AG04450 (cell line): ENCODE data around the gene UBR3. TPM values are rescaled to one million over a fixed set of nuclear protein-coding genes. Genes with fewer than 3 reads are reported as not detected.

Experiments used
- CTCF ChIA-PET: fragments of 300-600, 350-600 bp; formaldehyde crosslinking; extraction: SDS; loops from one replicate; lab custom pipeline; 2022; ENCODE audit warnings: antibody characterized with exemption, inconsistent platforms; lab: Charles Lee
- POLR2A ChIA-PET: fragments of 350-600 bp; formaldehyde crosslinking; extraction: SDS; loops from one replicate; lab custom pipeline; 2021; ENCODE audit warnings: antibody characterized with exemption, inconsistent platforms; lab: Yijun Ruan, JAX
- DNase-seq: peaks from one replicate; pipeline ENCODE4 v3.0.0-alpha.2; 2011; ENCODE audit warnings: low read depth, low spot score
- H3K27ac ChIP-seq: one replicate; pipeline ENCODE4 v1.5.1; 2012; ENCODE audit warnings: low read depth, low read length, control low read depth
- H3K27me3 ChIP-seq: one replicate; pipeline ENCODE4 v1.6.0; 2012; ENCODE audit warnings: low read length; ENCODE audit not compliant: control insufficient read depth, insufficient read depth
- H3K4me3 ChIP-seq: 2 replicates; pipeline ENCODE4 v1.5.1; 2011; ENCODE audit warnings: mild to moderate bottlenecking, low read depth, low read length, control low read depth
- H3K9me3 ChIP-seq: 2 replicates; pipeline ENCODE4 v1.5.1; 2012; ENCODE audit warnings: low read length; ENCODE audit not compliant: control insufficient read depth, insufficient read depth
- CTCF ChIP-seq: IDR thresholded peaks from 2 replicates; pipeline ENCODE4 v1.5.1; 2011; ENCODE audit warnings: low read depth, low read length, control low read depth, inconsistent platforms
- polyA minus RNA-seq: library from RNA; depleted of rRNA, polyadenylated mRNA; stranded (reverse); fragments of >200 nt; gene quantifications from 2 replicates; pipeline ENCODE4 v1.2.3, GENCODE V29; 2011; rRNA and poly(A)+ RNA removed
- polyA plus RNA-seq: library from polyadenylated mRNA; depleted of rRNA; stranded (reverse); fragments of >200 nt; gene quantifications from 2 replicates; pipeline ENCODE4 v1.2.3, GENCODE V29; 2011; rRNA removed

Gene UBR3
- polyA plus RNA-seq (15.7 and 20.3 TPM in 2 replicates), polyA minus RNA-seq (19.6 and 45.9 TPM in 2 replicates)

- ChIA-PET POLR2A (interaction anchor here (0.6 to 1.6 kb wide), 11 partner anchors 19 to 1072 kb away, joined by 3 to 6 read pairs (median 3); partner anchors contain the start of genes CFAP210, PHOSPHO2 and SSB), CTCF (interaction anchor here (0.6 to 4.0 kb wide), 10 partner anchors 11 to 243 kb away, joined by 3 to 27 read pairs (median 4); no protein-coding TSS in a partner anchor)
- Histone ChIP-seq H3K4me3 (peak within 1 kb of the TSS; percentile 92), H3K9me3 (no peaks in the 10 kb centered on the region), H3K27ac (peak within 1 kb of the TSS; percentile 47), H3K27me3 (no peaks in the 10 kb centered on the region)
- TF ChIP-seq CTCF: peak; percentile 19; the same call in 1 of the 2 replicates
- peak; percentile 86 for DNase-seq
Observed at GRCh38 chr2:169827272-169828140, at the start of gene UBR3. Gene UBR3 (plus strand): TSS chr2:169827454. CDS start chr2:169827508, 54 bp downstream.

- DNase-seq: no peak
- ChIA-PET POLR2A (no interaction called here), CTCF (interaction anchor here (3.8 kb wide), 1 partner anchor 12 kb away, joined by 15 read pairs; no protein-coding TSS in a partner anchor)
- Histone ChIP-seq H3K4me3 (no peak overlapping the region), H3K27ac (no peak overlapping the region), H3K27me3 (no peaks in the 10 kb centered on the region), H3K9me3 (no peaks in the 10 kb centered on the region)
- TF ChIP-seq CTCF: no peak
Observed at GRCh38 chr2:169778446-169778845, 48.8 kb upstream of the UBR3 start.

GRCh38 chr2:169781249-169782013 is 45.8 kb upstream of the UBR3 start:
- no peak overlapping the region for H3K27ac ChIP-seq
- CTCF ChIA-PET: interaction anchor here (0.7 kb wide), 1 partner anchor 329 kb away, joined by 3 read pairs; no protein-coding TSS in a partner anchor
- no peak for DNase-seq
- no peaks in the 10 kb centered on the region for H3K27me3 ChIP-seq
- no peaks in the 10 kb centered on the region for H3K9me3 ChIP-seq
- TF ChIP-seq CTCF: no peak
- no peak overlapping the region for H3K4me3 ChIP-seq
- POLR2A ChIA-PET: no interaction called here

- no peak for TF ChIP-seq CTCF
- H3K27ac ChIP-seq: no peak overlapping the region
- H3K27me3 ChIP-seq: no peaks in the 10 kb centered on the region
- CTCF ChIA-PET: no interaction called here
- no peak overlapping the region for H3K4me3 ChIP-seq
- POLR2A ChIA-PET: interaction anchor here (0.5 kb wide), 1 partner anchor 302 kb away, joined by 6 read pairs; no protein-coding TSS in a partner anchor
- no peak for DNase-seq
- no peaks in the 10 kb centered on the region for H3K9me3 ChIP-seq
Observed at GRCh38 chr2:169782513-169782912, 44.7 kb upstream of the UBR3 start.
